Fibroblast of lung (primary cell): ENCODE data around the gene ZNF605. TPM values are rescaled to one million over a fixed set of nuclear protein-coding genes. Genes with fewer than 3 reads are reported as not detected.
"Not testable (repeated sequence)": the region's sequence is repeated elsewhere in the genome, so short reads cannot be mapped to it uniquely, and the experiment has no call there.

Experiments used
- DNase-seq, 2 donors: peaks; one replicate each; pipeline versions ENCODE4 v3.0.0 to v3.0.0-alpha.2; 2010; ENCODE audit warnings: low read depth in 2 of 2
- H2AFZ ChIP-seq: 2 replicates; pipeline ENCODE4 v1.5.1; 2012; ENCODE audit warnings: low read length, control low read depth, inconsistent platforms
- H3K27ac ChIP-seq: 2 replicates; pipeline ENCODE4 v1.5.1; 2011; ENCODE audit warnings: low read length, control low read depth; ENCODE audit not compliant: insufficient read depth
- H3K27me3 ChIP-seq: 2 replicates; pipeline ENCODE4 v1.5.1; 2011; ENCODE audit warnings: mild to moderate bottlenecking, low read length; ENCODE audit not compliant: control insufficient read depth, insufficient read depth
- H3K36me3 ChIP-seq: 2 replicates; pipeline ENCODE4 v1.5.1; 2011; ENCODE audit warnings: low read length; ENCODE audit not compliant: control insufficient read depth, insufficient read depth
- H3K4me1 ChIP-seq: 2 replicates; pipeline ENCODE4 v1.5.1; 2011; ENCODE audit warnings: low read length; ENCODE audit not compliant: control insufficient read depth, insufficient read depth; ENCODE audit errors: extremely low read depth
- H3K4me2 ChIP-seq: 2 replicates; pipeline ENCODE4 v1.5.1; 2011; ENCODE audit warnings: low read length, control low read depth; ENCODE audit not compliant: insufficient read depth; ENCODE audit errors: extremely low read depth
- H3K4me3 ChIP-seq, 4 experiments: fragments of 200-600 bp in 1 of 4; sonication (generic) in 1 of 4; replicated peaks in 1 of 4; 2 replicates each; pipeline ENCODE4 v1.5.1; 2011 to 2016; ENCODE audit warnings: low read length in 4 of 4, low read depth in 3 of 4, mild to moderate bottlenecking in 3 of 4, control low read depth in 2 of 4, inconsistent platforms in 1 of 4, mixed read lengths in 1 of 4; ENCODE audit not compliant: insufficient read depth in 1 of 4; ENCODE audit errors: control extremely low read depth in 1 of 4
- H3K79me2 ChIP-seq: 2 replicates; pipeline ENCODE4 v1.5.1; 2012; ENCODE audit warnings: mild to moderate bottlenecking, low read length, inconsistent platforms; ENCODE audit not compliant: control insufficient read depth, insufficient read depth
- H3K9ac ChIP-seq: 2 replicates; pipeline ENCODE4 v1.5.1; 2011; ENCODE audit warnings: mild to moderate bottlenecking, low read length, control low read depth; ENCODE audit not compliant: insufficient read depth
- H3K9me3 ChIP-seq: 2 replicates; pipeline ENCODE4 v1.5.1; 2012; ENCODE audit warnings: low read depth, low read length; ENCODE audit not compliant: control insufficient read depth, insufficient read depth
- H4K20me1 ChIP-seq: 2 replicates; pipeline ENCODE4 v1.5.1; 2011; ENCODE audit warnings: low read length; ENCODE audit not compliant: control insufficient read depth, insufficient read depth; ENCODE audit errors: extremely low read depth
- CTCF ChIP-seq, 2 donors: IDR thresholded peaks in 1 of 2; conservative IDR thresholded peaks in 1 of 2; 1 replicate in 1 of 2; 2 replicates in 1 of 2; pipeline ENCODE4 v1.5.1; 2011 to 2012; ENCODE audit warnings: low read length in 2 of 2, control low read depth in 1 of 2, inconsistent platforms in 1 of 2, low read depth in 1 of 2, mild to moderate bottlenecking in 1 of 2
- EZH2 ChIP-seq: IDR thresholded peaks from 2 replicates; pipeline ENCODE4 v1.5.1; 2012; ENCODE audit warnings: low read length, control low read depth, mild to moderate bottlenecking; ENCODE audit errors: missing control alignments
- polyA plus RNA-seq, 2 donors: library from polyadenylated mRNA; depleted of rRNA in 1 of 2; stranded (reverse) in 1 of 2; unstranded in 1 of 2; fragments of >200 nt; gene quantifications; 2 replicates each; pipeline ENCODE4 v1.2.1, GENCODE V29; 2011 to 2012; ENCODE audit warnings: missing spikeins in 1 of 2
- total RNA-seq: library from RNA; depleted of rRNA; stranded (reverse); fragments of >200 nt; gene quantifications from 2 replicates; pipeline ENCODE4 v1.2.1, GENCODE V29; 2014

The ZNF605 gene
- total and polyA plus RNA-seq, 2 donors (not counting 1 experiment from before 2014, with no cell fraction given): 9.7 to 15.2 TPM

- TF ChIP-seq CTCF (conservative IDR thresholded peaks at IDR 0.05 in 1 of 2, IDR thresholded peaks at IDR 0.05 in 1 of 2; ENCODE audit: low read depth in 1 of 2, low read length in 2 of 2) (no peak), EZH2 (no peak)
- Histone ChIP-seq H2AFZ (no peak overlapping the region), H3K4me1 (no peaks in the 10 kb centered on the region), H4K20me1 (no peaks in the 10 kb centered on the region), H3K79me2 (no peaks in the 10 kb centered on the region), H3K27ac (no peak overlapping the region), H3K36me3 (peaks cover 5% of the 10 kb centered on the region), H3K4me2 (no peak overlapping the region), H3K9ac (no peak overlapping the region), H3K27me3 (no peaks in the 10 kb centered on the region), H3K9me3 (peaks cover 6% of the 10 kb centered on the region), H3K4me3 (no peak overlapping the region)
- no peak for DNase-seq
Measured at GRCh38 chr12:132937476-132937875, 18.6 kb downstream of the ZNF605 start.

- H3K9me3 ChIP-seq: not testable (repeated sequence)
Measured at GRCh38 chr12:132936921-132937320, 19.2 kb downstream of the ZNF605 start.

GRCh38 chr12:132936163-132936562, 19.9 kb downstream of the ZNF605 start:
- no peaks in the 10 kb centered on the region for H3K36me3 ChIP-seq
- no peak overlapping the region for H3K27ac ChIP-seq
- no peaks in the 10 kb centered on the region for H3K9me3 ChIP-seq
- H3K27me3 ChIP-seq: no peaks in the 10 kb centered on the region
- no peak overlapping the region for H3K4me3 ChIP-seq
- H3K4me1 ChIP-seq: no peaks in the 10 kb centered on the region
- no peak overlapping the region for H3K4me2 ChIP-seq
- no peaks in the 10 kb centered on the region for H3K79me2 ChIP-seq
- no peaks in the 10 kb centered on the region for H4K20me1 ChIP-seq
- TF ChIP-seq EZH2: no peak
- no peak for TF ChIP-seq CTCF (conservative IDR thresholded peaks at IDR 0.05 in 1 of 2, IDR thresholded peaks at IDR 0.05 in 1 of 2; ENCODE audit: low read depth in 1 of 2, low read length in 2 of 2)
- no peak overlapping the region for H3K9ac ChIP-seq
- no peak for DNase-seq
- no peak overlapping the region for H2AFZ ChIP-seq

More at GRCh38 chr12:132936921-132937320, 19.2 kb downstream of the ZNF605 start:
- H3K4me3 ChIP-seq, H3K27me3 ChIP-seq, H3K9ac ChIP-seq, H3K4me1 ChIP-seq, H4K20me1 ChIP-seq, H2AFZ ChIP-seq, H3K36me3 ChIP-seq, H3K79me2 ChIP-seq, H3K27ac ChIP-seq, DNase-seq, H3K4me2 ChIP-seq: not testable (repeated sequence)
